Mammary epithelial cell (primary cell): ENCODE measurements around the gene TUBA1A.

Experiments
- EZH2 ChIP-seq: IDR thresholded peaks from 2 replicates; pipeline ENCODE4 v1.6.1; 2012; ENCODE audit warnings: low read length, inconsistent platforms, borderline replicate concordance
- TF ChIP-seq, protein P1 (sequence below), 2 donors: IDR thresholded peaks in 1 of 2; conservative IDR thresholded peaks in 1 of 2; 2 replicates each; pipeline ENCODE4 v1.5.1; 2011 to 2012; ENCODE audit warnings: inconsistent platforms in 2 of 2, low read length in 2 of 2, mild to moderate bottlenecking in 2 of 2, control low read depth in 1 of 2, low read depth in 1 of 2; ENCODE audit not compliant: insufficient read depth in 1 of 2; ENCODE audit errors: extremely low read depth in 1 of 2

DNA sequence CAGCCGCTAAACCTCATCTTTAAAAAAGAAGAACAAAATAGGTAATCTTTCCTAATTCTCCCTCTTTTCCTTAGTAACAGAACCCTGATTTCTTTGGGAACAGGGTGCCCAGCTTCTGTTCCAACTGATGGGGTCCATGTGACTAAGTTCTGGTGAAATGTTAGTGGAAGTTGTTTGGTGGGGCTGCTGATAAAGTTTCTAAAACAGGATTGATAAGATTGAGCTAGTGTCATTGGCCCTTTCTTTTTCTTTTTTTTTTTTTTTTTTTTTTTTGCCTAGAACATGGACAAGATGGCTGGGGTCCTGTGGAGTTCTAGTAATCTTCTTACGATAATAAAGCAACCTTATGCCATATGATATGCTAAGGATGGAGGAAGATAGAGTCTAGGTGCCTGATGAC lies 41.5 kb downstream of the TUBA1A start:
- TF ChIP-seq EZH2, result no peak
- TF ChIP-seq, protein P1, sequence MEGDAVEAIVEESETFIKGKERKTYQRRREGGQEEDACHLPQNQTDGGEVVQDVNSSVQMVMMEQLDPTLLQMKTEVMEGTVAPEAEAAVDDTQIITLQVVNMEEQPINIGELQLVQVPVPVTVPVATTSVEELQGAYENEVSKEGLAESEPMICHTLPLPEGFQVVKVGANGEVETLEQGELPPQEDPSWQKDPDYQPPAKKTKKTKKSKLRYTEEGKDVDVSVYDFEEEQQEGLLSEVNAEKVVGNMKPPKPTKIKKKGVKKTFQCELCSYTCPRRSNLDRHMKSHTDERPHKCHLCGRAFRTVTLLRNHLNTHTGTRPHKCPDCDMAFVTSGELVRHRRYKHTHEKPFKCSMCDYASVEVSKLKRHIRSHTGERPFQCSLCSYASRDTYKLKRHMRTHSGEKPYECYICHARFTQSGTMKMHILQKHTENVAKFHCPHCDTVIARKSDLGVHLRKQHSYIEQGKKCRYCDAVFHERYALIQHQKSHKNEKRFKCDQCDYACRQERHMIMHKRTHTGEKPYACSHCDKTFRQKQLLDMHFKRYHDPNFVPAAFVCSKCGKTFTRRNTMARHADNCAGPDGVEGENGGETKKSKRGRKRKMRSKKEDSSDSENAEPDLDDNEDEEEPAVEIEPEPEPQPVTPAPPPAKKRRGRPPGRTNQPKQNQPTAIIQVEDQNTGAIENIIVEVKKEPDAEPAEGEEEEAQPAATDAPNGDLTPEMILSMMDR (conservative IDR thresholded peaks at IDR 0.05 in 1 of 2, IDR thresholded peaks at IDR 0.05 in 1 of 2; ENCODE audit: extremely low read depth in 1 of 2, insufficient read depth in 1 of 2, low read depth in 1 of 2, low read length in 2 of 2), result no peak
